ENCODE data around the gene SP8.

The SP8 gene

DNA sequence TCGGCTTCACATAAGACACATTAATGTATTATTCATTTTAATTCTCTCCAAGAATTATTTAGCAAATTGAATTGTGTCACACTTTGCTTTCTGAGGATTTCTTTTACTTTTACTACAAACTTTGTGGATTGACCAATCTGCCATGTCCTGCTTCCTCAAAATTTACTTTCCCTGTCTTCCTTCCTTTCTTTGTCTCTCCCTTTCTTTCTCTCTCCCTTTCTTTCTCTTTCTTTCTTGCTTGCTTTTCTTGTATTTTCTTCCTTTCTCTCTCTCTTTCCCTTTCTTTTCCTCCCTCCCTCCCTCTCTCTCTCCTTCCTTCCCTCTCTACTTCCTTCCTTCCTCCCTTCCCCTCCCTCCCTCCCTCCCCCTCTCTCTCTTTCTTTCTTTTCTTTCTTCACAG lies 37.8 kb downstream of the SP8 start:
- DNase-seq = no peak

DNA sequence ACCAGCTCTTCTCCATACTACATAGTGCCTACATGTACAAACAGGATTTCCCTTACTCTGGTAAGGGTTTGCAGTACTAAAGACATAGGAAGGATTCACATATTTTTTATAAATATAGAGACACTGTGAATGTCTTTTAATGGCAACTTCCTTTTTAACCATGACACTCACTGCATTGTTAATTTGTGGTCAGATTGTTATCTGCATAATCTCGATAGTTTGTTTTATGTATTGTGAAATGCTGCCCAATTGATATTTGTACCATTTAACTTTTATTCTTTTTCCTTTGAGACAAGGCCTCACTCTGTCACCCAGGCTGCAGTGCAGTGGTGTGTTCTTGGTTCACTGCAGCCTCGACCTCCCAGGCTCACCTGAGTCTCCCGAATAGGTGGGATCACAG lies 39.7 kb downstream of the SP8 start:
- DNase-seq = no peak

GRCh38 chr7:20745702-20746101 lies 41.0 kb downstream of the SP8 start:
- no peak for DNase-seq

DNA sequence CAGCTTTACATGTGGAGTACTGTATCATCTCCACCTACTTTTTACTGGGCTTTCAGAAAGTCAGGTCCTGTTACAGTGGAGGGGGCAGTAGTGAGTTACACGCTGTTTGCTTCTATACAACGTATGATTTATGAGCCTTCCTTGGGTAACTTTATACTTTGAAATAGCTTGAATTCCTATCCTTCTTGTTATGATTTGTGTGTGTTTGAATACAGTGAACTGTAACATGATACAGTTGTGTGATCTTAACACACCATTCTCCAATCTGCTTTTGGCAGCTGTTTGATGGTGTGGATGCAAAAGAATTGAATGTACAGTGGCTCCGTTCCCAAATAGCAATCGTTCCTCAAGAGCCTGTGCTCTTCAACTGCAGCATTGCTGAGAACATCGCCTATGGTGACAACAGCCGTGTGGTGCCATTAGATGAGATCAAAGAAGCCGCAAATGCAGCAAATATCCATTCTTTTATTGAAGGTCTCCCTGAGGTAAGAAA lies 41.7 kb downstream of the SP8 start:
- no peak for DNase-seq

DNA sequence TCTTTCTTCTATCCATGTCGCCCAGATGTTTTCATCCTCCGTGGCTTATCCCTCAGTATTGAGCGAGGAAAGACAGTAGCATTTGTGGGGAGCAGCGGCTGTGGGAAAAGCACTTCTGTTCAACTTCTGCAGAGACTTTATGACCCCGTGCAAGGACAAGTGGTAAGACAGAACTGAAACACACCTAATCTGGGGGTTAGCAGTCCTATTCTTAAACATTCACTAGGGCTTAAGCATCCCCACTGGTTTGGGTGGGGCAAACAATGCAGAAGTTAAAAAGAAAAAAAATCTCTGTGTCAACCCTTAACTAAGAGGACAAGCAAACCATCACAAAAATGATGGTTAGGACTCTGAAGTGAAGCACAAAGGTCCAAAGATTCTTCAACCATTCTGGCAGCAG lies 43.8 kb downstream of the SP8 start:
- DNase-seq = no peak

DNA sequence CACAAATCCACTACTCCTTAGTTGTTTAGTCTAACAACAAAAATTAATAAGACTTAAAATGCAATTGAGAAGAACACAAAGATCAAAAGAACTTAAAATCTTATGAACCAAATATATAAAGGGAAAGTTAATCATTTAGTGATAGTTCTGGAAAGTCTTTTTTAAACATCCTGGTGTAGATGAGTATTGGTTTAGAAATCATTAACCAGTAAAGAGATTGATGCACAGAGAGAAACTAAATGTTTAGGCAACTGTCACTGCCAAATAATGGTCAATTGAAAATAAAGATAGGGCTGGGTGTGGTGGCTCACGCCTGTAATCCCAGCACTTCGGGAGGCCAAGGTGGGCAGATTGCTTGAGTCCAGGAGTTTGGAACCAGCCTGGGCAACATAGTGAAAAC lies 44.9 kb downstream of the SP8 start:
- DNase-seq = no peak

- no peak for DNase-seq
Observed at GRCh38 chr7:20738518-20739481, 47.9 kb downstream of the SP8 start.

DNA sequence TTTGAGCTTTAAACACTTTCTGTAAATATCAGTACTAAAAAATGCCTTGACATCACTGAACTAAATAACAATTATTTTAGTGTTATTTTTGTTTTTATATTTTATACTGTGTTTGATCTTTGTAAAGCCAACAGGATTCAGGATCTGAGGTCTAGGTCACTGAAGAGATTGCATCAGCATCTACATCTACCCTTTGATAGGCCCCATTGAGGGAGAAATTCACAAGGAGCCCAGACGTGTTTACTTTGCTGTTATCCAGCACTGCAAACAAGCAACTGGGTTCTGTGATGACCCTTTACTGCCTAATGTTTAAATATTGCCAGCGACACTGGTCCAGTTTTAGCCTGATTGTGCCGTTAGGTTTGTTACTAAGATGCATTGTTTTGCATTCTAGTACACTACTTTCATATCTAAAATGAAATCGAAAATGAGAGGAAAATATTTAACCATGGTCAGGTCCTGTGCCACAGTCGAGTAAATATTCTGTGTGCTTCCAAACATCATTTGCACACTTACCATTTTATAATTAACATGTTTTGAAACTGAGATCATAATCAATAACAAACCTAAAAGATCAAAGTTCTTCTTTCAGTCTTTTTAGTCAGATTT lies 48.7 kb downstream of the SP8 start:
- no peak for DNase-seq

GRCh38 chr7:20735346-20736065 lies 51.2 kb downstream of the SP8 start:
- no peak for DNase-seq

Measured in activated CD4-positive, CD25-positive, alpha-beta regulatory T cell (primary cell).